ENCODE results near the gene GAB1.

Gene GAB1

DNA sequence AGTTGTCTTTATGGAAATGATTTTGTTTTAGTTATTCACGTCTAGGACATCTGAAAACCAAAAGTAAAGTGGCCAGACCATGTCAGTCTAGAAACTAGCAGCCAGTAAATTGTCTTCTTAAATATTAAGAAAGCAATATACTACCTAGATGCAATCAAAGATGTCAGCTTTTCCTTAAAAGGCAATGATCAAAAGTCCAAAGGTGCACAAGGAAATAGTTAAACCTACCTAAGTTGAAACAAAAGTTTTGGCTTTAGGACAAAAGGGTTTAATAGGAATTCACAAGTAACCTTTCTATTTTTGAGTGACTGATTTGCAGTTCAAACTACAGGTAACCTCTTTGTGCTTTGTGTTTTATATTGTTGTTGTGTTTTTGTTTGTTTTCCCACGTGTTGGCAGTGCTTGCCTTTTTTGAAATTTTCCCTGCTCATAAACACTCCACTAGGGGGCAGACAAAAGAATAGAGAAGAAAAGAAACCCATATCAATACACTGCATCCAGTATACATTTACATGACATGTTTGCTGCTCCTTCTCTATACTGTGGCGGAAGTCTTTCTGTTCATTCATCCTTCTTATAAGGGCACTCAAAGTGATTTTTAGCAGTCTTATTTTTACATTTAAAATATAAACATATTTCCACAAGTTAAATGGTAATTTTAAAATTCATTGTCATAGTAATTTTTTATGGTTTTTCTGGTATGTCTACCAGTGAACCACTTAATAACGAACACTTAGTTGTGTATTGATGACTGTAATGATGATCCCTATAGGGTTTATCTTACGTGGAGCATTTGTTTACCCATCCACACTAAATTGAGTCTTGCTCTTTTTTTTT is 62.7 kb downstream of the GAB1 start:
- Mint-ChIP-seq H3K4me3 (no peak overlapping the region), H3K27me3 (ENCODE audit: low read depth) (peaks cover 25% of the 10 kb centered on the region), H3K9me3 (no peaks in the 10 kb centered on the region), H3K36me3 (ENCODE audit: low read depth) (no peaks in the 10 kb centered on the region), H3K27ac (no peak overlapping the region), H3K4me1 (ENCODE audit: low read depth) (peaks cover 7% of the 10 kb centered on the region)

DNA sequence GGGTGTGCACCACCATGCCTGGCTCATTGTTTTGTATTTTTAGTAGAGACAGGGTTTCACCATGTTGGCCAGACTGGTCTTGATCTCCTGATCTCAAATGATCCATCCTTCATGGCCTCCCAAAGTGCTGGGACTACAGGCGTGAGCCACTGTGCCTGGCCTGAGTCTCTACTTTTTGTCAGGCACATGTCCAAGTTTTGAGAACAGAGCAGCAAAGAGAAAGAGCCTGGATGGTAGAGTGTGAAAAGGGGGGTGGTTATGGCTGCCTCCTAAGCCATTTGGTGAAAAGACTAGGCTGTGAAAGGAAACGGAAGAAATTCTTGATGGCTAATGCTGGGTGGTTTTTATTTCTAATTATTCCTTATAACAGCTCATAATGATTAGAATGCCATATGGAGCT is 63.4 kb downstream of the GAB1 start:
- peaks cover 22% of the 10 kb centered on the region for H3K27me3 Mint-ChIP-seq (ENCODE audit: low read depth)
- no peaks in the 10 kb centered on the region for H3K9me3 Mint-ChIP-seq
- H3K27ac Mint-ChIP-seq, result no peak overlapping the region
- peaks cover 9% of the 10 kb centered on the region for H3K4me1 Mint-ChIP-seq (ENCODE audit: low read depth)
- no peaks in the 10 kb centered on the region for H3K36me3 Mint-ChIP-seq (ENCODE audit: low read depth)
- H3K4me3 Mint-ChIP-seq, result no peak overlapping the region

DNA sequence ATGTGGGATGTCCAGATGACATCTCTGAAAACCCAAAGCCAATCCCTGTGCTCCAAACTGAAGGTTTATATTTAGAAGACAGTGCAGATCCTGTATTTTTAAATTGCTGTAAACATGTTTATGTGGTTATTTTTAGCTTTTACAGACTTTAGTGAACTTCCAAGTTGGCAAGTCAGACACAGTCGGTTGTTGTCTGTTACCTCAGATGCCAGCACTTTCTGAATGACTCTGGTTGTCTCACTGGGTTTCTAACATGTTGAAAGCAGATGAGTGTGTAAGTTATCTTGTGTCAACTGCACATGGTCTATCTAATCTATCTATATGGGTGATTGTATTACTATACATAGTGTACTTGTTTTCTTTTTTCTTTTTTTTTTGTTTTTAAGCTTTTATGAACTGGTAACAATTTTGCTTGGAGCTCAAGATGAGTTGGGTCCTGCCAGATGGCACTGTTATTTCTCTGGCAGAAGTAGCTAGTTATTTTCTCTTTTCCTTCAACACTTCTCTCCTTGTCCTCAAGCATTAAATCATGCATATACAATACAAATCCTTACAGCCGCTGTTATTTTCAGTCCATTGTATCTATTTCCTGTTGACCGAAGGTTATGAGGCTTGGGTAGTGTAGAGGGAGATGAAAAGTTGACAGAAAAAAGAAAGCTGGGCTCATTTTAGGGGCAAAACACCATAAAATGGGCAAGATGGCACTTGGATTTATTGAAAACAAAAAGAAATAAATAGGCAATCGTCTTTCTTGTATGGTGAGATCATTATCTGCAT is 66.3 kb downstream of the GAB1 start:
- peaks cover 7% of the 10 kb centered on the region for H3K27me3 Mint-ChIP-seq (ENCODE audit: low read depth)
- peaks cover 12% of the 10 kb centered on the region for H3K4me1 Mint-ChIP-seq (ENCODE audit: low read depth)
- no peak overlapping the region for H3K4me3 Mint-ChIP-seq
- no peaks in the 10 kb centered on the region for H3K36me3 Mint-ChIP-seq (ENCODE audit: low read depth)
- no peak overlapping the region for H3K27ac Mint-ChIP-seq
- H3K9me3 Mint-ChIP-seq, result no peaks in the 10 kb centered on the region

DNA sequence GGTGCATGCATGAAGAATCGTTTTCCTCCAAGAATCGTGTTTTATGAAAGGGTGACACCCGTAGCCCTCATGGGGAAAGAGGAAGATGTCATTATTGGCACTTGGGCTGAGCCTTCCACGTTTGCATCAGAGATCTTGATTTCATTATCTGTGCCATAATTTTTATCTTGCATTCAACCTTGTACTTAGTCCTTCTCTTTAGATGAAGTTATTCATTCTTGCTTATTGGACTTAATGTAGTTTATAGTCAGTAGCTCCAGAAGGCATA is 66.8 kb downstream of the GAB1 start:
- no peak overlapping the region for H3K4me3 Mint-ChIP-seq
- H3K27ac Mint-ChIP-seq, result no peak overlapping the region
- H3K36me3 Mint-ChIP-seq (ENCODE audit: low read depth), result no peaks in the 10 kb centered on the region
- H3K4me1 Mint-ChIP-seq (ENCODE audit: low read depth), result peaks cover 12% of the 10 kb centered on the region
- H3K27me3 Mint-ChIP-seq (ENCODE audit: low read depth), result peaks cover 2% of the 10 kb centered on the region
- H3K9me3 Mint-ChIP-seq, result no peaks in the 10 kb centered on the region

DNA sequence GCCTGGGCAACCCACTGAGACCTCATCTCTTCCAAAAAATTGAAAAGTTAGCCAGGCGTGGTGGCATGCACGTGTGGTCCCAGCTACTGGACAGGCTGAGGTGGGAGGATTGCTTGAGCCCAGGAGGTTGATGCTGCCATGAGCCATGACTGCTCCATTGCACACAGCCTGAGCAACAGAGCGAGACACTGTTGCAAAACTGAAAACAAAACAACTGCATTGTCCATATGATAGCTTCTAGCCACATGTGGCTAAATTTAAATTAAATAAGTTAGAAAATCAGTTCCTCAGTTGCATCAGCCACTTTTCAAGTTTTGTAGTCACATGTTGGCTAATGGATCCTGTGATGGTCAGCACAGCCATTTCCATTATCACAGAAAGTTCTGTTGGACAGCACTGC is 67.9 kb downstream of the GAB1 start:
- H3K9me3 Mint-ChIP-seq, result no peaks in the 10 kb centered on the region
- H3K27me3 Mint-ChIP-seq (ENCODE audit: low read depth), result no peaks in the 10 kb centered on the region
- peaks cover 12% of the 10 kb centered on the region for H3K4me1 Mint-ChIP-seq (ENCODE audit: low read depth)
- H3K4me3 Mint-ChIP-seq, result no peak overlapping the region
- H3K36me3 Mint-ChIP-seq (ENCODE audit: low read depth), result no peaks in the 10 kb centered on the region
- H3K27ac Mint-ChIP-seq, result no peak overlapping the region

DNA sequence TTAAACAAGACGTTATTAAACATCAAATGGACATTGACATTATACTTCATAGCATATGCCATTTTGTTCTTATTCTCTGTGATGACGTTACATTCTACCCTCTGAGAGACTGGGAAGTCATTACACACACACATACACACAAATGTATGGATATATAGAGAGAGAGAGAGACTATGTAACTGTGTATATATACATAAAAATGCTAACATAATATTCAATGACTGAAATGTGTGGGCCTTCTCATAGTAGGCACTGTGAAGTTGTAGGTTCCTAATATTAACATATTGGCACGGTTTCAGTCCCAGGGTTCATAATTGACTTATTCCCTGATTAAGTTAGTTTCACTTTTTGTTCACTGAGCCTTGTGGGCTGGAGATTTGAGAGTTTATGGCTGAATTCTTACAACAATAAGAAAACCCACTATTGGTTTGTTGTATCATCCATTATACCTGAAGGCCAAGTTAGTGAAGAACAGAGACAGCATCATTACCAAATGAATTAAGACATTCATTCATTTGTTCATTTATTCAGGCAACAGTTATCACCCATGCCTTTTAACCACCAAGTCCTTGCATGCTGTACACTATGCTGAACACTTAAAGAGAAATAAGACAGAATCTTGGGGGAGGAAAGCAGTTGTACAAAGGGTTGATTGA is 68.5 kb downstream of the GAB1 start:
- H3K4me3 Mint-ChIP-seq, result no peak overlapping the region
- H3K9me3 Mint-ChIP-seq, result no peaks in the 10 kb centered on the region
- no peaks in the 10 kb centered on the region for H3K36me3 Mint-ChIP-seq (ENCODE audit: low read depth)
- peaks cover 12% of the 10 kb centered on the region for H3K4me1 Mint-ChIP-seq (ENCODE audit: low read depth)
- peaks cover 4% of the 10 kb centered on the region for H3K27me3 Mint-ChIP-seq (ENCODE audit: low read depth)
- peak overlapping the region; percentile 4 for H3K27ac Mint-ChIP-seq

DNA sequence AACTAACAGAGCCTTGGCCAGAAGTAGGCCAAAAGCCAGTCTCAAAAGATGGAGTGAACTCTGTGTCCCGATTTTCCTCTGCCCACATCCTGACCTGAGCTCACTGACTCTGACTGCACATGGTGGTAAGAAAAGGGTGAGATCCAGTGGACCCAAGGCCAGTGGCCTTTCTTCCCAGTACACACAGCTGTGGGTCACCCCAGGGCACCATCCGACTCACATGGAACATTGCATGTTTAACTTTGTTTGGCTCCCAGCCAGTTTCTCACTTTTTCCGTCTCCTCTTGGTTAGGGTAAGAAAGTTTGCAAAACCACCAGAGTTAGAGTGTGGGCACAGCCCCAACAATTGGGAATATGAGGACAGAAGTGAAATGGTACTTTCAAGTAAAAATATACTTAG is 69.8 kb downstream of the GAB1 start:
- no peak overlapping the region for H3K27ac Mint-ChIP-seq
- H3K36me3 Mint-ChIP-seq (ENCODE audit: low read depth), result no peaks in the 10 kb centered on the region
- H3K4me1 Mint-ChIP-seq (ENCODE audit: low read depth), result peaks cover 12% of the 10 kb centered on the region
- H3K9me3 Mint-ChIP-seq, result no peaks in the 10 kb centered on the region
- no peak overlapping the region for H3K4me3 Mint-ChIP-seq
- peaks cover 4% of the 10 kb centered on the region for H3K27me3 Mint-ChIP-seq (ENCODE audit: low read depth)

DNA sequence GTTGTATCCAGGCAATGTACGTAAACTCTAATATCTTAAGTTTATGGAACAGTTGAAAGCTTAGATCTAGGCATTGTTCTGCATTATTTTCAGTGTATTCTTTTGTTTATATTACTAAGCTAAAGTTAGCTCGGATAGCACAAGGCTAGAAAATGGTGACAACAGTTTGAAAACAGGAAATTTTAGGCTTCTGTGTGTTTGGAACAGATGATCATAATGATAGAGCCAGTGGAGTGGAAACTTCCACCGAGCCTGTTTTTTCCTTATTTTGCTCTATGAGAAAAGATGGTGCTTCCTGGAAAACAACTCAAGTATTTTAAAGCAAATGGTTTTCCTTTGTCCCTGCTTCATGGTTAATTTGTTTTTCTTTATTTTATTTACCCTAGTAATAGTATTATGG is 70.8 kb downstream of the GAB1 start:
- H3K4me1 Mint-ChIP-seq (ENCODE audit: low read depth), result peaks cover 12% of the 10 kb centered on the region
- H3K27ac Mint-ChIP-seq, result no peak overlapping the region
- H3K36me3 Mint-ChIP-seq (ENCODE audit: low read depth), result no peaks in the 10 kb centered on the region

DNA sequence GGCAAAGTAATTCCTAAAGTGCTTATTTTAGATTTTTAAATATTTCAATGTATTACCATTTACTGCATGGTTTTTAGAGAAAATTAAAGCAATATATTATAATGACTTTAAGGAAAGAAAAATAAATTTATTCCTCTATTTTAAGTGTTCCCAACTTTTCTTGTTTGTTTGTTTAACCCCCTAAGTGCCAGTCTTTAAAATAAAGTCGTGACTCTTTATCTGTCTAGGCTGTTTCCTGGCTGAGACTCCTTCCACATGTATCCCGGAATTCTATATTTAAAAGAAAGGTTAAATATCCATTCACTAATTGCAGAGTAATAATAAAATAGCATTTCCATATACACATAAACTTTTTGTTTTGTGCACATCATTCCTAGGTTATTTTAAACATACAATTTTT is 71.2 kb downstream of the GAB1 start:
- peaks cover 4% of the 10 kb centered on the region for H3K27me3 Mint-ChIP-seq (ENCODE audit: low read depth)
- H3K27ac Mint-ChIP-seq, result no peak overlapping the region
- H3K4me1 Mint-ChIP-seq (ENCODE audit: low read depth), result peaks cover 12% of the 10 kb centered on the region
- H3K36me3 Mint-ChIP-seq (ENCODE audit: low read depth), result no peaks in the 10 kb centered on the region
- H3K9me3 Mint-ChIP-seq, result no peaks in the 10 kb centered on the region
- no peak overlapping the region for H3K4me3 Mint-ChIP-seq

More for the DNA sequence above, 70.8 kb downstream of the GAB1 start:
- no peak overlapping the region for H3K4me3 Mint-ChIP-seq
- H3K27me3 Mint-ChIP-seq (ENCODE audit: low read depth), result peaks cover 4% of the 10 kb centered on the region
- H3K9me3 Mint-ChIP-seq, result no peaks in the 10 kb centered on the region

DNA sequence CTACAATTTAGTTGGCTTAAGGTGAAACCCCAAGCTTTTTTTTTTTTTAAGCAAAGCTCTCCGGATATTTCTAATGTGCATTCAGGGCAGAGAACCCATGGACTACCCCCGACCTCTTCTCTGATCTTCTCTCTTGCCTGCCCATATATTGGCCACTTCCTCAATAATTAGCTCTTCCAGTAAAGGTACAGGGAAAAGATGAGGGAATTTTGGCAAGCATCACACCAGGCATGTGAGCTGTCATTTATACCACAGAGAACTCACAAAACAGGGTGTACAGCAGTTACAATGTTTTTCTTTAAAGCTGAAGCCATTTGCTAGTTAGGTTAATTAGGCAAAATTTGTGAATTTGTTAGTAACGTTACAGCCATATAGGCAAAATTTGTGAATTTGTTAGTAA is 73.3 kb downstream of the GAB1 start:
- no peaks in the 10 kb centered on the region for H3K36me3 Mint-ChIP-seq (ENCODE audit: low read depth)
- H3K4me1 Mint-ChIP-seq (ENCODE audit: low read depth), result peaks cover 4% of the 10 kb centered on the region
- no peaks in the 10 kb centered on the region for H3K9me3 Mint-ChIP-seq
- H3K27ac Mint-ChIP-seq, result no peak overlapping the region
- peaks cover 4% of the 10 kb centered on the region for H3K27me3 Mint-ChIP-seq (ENCODE audit: low read depth)
- no peak overlapping the region for H3K4me3 Mint-ChIP-seq

DNA sequence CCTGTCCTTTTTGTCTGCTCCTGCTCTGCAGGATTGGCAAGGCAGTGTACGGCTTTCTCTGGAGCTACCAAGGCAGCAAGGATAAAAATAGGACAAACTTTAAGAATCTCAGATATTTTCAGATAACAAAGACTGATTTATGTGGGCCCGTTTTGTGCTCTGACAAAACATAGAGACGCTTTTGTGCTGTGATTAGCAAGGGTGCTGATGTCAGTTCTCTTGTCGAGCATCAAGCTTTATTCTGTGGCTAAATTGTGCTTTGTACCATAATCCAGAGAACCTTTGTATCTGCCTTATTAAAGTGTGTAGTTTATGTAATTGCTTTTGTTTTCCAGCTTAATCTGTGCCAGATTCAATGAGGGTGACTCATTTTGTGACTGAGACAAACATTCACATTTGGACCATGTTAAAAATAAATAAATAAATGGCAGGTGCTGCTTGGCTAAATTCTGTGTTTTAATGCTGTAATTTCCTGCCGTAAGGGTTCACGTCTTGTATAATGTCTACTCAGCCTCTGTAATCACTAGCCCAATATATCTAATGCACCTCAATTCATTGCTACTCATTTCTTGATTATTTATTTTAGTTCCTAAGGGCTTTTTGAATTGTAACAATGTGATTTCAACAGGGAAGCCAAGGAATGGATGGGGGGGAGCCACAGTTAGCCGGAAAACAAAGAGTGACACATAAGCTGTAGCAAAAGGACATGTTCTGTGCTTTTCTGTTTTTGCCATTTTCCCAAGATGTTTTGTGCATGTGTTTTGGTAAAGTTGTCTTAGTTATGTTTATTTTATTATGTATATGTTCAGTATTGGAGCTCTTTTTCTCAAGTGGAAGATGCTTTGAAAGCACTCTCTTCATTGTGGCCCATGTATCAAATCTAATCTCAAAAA is 75.1 kb downstream of the GAB1 start:
- H3K4me3 Mint-ChIP-seq, result no peak overlapping the region
- no peaks in the 10 kb centered on the region for H3K36me3 Mint-ChIP-seq (ENCODE audit: low read depth)
- H3K9me3 Mint-ChIP-seq, result no peaks in the 10 kb centered on the region
- H3K27me3 Mint-ChIP-seq (ENCODE audit: low read depth), result peaks cover 7% of the 10 kb centered on the region
- H3K27ac Mint-ChIP-seq, result no peak overlapping the region
- no peaks in the 10 kb centered on the region for H3K4me1 Mint-ChIP-seq (ENCODE audit: low read depth)

DNA sequence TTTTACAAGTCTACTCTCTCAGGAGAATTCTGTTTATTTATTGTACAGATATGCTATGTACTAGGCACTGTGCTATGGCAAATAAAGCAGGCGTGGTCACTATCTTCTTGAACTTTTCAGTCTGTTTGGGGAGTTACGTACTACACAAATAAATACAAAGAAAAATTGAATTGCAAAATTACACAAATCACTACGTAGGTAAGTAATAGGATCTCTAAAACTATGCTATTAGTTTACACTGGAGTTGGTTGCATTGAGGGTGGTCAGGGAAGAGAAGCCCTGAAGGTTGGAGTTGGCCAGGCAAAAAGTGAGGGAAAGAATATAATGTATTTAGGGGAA is 75.7 kb downstream of the GAB1 start:
- no peaks in the 10 kb centered on the region for H3K36me3 Mint-ChIP-seq (ENCODE audit: low read depth)
- H3K27me3 Mint-ChIP-seq (ENCODE audit: low read depth), result peaks cover 7% of the 10 kb centered on the region
- no peak overlapping the region for H3K27ac Mint-ChIP-seq
- no peaks in the 10 kb centered on the region for H3K4me1 Mint-ChIP-seq (ENCODE audit: low read depth)
- no peak overlapping the region for H3K4me3 Mint-ChIP-seq
- H3K9me3 Mint-ChIP-seq, result no peaks in the 10 kb centered on the region

DNA sequence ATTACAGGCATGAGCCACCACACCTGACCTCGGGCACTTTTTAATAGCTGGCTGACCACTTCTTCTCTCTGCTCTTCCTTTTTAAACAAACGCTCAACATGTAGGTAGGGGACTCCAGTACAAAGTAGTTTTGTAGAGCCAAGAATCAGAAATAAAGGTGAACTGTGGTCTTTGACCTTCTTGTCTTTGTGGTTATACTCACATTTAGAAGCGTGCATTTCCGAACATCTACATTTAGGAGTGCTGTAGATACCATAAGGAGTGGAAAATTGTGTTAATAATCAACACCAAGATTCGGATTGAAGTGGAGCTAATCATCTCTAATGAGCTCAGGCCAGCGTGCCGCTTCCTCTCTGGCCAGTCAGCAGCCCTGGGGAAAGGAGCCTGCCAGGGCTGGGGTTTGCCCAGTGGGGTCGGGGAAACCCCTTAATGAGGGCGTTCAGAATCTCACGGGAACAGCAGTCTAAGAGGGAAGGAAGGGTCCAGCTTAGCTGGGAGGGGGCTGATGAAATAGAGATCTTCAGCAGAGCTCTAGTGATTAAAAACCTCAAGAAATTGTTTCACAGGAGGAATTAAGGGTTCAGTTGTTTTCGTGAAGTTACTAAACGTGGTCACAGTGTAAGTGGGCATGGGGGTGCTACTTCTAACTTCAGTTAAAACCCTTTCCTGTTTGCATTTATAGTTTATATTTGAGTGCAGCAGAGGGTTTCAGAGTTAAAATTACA is 81.2 kb downstream of the GAB1 start:
- H3K36me3 Mint-ChIP-seq (ENCODE audit: low read depth), result no peaks in the 10 kb centered on the region
- no peak overlapping the region for H3K4me3 Mint-ChIP-seq
- H3K27ac Mint-ChIP-seq, result no peak overlapping the region
- no peaks in the 10 kb centered on the region for H3K9me3 Mint-ChIP-seq
- H3K27me3 Mint-ChIP-seq (ENCODE audit: low read depth), result peaks cover 15% of the 10 kb centered on the region
- H3K4me1 Mint-ChIP-seq (ENCODE audit: low read depth), result no peaks in the 10 kb centered on the region

DNA sequence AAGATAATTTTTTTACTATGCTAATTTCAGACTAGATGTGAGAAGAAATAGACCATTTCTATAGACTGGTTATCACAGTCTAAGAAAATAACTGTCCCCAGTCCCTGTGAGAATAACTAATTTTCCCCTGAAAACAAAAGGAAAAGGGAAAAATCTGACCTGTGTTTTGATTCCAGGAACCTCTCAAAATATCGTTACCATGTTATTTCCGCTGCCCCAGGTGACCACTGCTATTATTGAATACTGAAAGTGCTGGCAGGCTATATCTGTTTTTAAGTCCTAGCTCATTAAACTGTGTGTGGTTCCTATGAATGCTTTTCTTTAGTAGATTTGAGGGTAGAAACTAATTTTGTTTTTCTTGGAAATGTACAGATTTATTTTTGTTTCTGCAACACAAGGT is 83.6 kb downstream of the GAB1 start:
- H3K27me3 Mint-ChIP-seq (ENCODE audit: low read depth), result peaks cover 15% of the 10 kb centered on the region
- no peak overlapping the region for H3K4me3 Mint-ChIP-seq
- H3K9me3 Mint-ChIP-seq, result no peaks in the 10 kb centered on the region
- H3K4me1 Mint-ChIP-seq (ENCODE audit: low read depth), result no peaks in the 10 kb centered on the region
- no peaks in the 10 kb centered on the region for H3K36me3 Mint-ChIP-seq (ENCODE audit: low read depth)
- H3K27ac Mint-ChIP-seq, result no peak overlapping the region
